Measurements from ENCODE around the gene CADPS.

CADPS gene

DNA sequence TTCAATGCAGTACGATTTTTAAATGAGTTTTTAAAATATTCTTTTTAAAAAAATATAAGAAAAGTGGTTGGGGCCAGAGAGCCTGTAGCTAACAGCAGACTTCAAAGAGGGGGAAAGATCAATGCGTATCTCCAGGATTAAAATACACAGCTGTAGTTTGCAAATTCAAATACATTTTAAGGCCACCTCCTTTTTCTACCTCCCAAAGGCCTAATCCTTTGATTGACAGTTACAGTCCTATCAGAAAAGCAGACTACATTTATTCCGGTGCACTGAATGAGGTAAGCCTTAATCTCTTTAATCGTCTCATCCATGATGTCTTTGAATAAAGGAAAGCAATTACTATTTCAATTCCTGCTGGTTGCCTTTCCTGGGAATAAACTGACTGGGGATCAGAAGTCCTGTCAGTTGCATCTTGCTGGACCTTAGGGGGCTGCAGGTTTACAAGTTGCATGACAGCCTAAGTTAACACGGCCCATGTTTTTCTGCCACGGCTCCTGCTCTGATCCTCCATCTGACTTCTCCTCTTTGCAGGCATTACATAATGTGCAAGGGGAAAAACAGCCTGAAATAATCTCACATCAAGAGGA, 51.7 kb downstream of the CADPS start:
- H3K36me3 ChIP-seq: no peaks in the 10 kb centered on the region
- no peak for DNase-seq
- H3K4me1 ChIP-seq: peaks cover 10% of the 10 kb centered on the region
- H3K9me3 ChIP-seq: no peaks in the 10 kb centered on the region
- TF ChIP-seq, protein P1, sequence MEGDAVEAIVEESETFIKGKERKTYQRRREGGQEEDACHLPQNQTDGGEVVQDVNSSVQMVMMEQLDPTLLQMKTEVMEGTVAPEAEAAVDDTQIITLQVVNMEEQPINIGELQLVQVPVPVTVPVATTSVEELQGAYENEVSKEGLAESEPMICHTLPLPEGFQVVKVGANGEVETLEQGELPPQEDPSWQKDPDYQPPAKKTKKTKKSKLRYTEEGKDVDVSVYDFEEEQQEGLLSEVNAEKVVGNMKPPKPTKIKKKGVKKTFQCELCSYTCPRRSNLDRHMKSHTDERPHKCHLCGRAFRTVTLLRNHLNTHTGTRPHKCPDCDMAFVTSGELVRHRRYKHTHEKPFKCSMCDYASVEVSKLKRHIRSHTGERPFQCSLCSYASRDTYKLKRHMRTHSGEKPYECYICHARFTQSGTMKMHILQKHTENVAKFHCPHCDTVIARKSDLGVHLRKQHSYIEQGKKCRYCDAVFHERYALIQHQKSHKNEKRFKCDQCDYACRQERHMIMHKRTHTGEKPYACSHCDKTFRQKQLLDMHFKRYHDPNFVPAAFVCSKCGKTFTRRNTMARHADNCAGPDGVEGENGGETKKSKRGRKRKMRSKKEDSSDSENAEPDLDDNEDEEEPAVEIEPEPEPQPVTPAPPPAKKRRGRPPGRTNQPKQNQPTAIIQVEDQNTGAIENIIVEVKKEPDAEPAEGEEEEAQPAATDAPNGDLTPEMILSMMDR (IDR thresholded peaks at IDR 0.05; ENCODE audit: low read depth, low read length): no peak
- no peak overlapping the region for H3K4me3 ChIP-seq (ENCODE audit: low read depth, low read length)
- no peaks in the 10 kb centered on the region for H3K27me3 ChIP-seq

DNA sequence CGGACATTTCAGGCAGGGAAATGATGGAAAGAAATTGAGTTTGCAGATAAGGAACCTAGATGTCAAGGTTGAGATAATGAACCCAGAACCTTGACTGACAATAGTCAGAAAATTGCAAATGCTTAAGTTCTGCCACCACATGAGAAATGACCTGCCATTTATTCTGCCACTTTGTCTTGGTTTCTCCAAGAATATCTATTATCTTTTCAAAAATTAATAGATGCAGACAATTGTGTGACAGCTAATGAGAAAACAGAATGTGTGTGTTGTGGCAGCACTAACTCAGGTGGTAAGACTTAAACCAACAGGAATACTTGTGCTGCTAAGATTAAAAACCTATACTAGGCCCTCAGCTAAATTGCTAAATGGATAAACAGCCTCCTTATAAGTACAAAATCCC, 52.3 kb downstream of the CADPS start:
- DNase-seq: no peak
- Histone ChIP-seq H3K9me3 (no peaks in the 10 kb centered on the region), H3K27me3 (no peaks in the 10 kb centered on the region), H3K4me1 (peaks cover 3% of the 10 kb centered on the region), H3K36me3 (no peaks in the 10 kb centered on the region), H3K4me3 (ENCODE audit: low read depth, low read length) (no peak overlapping the region)
- TF ChIP-seq, protein P1 (IDR thresholded peaks at IDR 0.05; ENCODE audit: low read depth, low read length): no peak

GRCh38 chr3:62818347-62818746, 56.9 kb downstream of the CADPS start:
- TF ChIP-seq, protein P1 (IDR thresholded peaks at IDR 0.05; ENCODE audit: low read depth, low read length): no peak
- no peaks in the 10 kb centered on the region; the same call in 1 of the 2 replicates for H3K4me1 ChIP-seq
- H3K27me3 ChIP-seq: no peaks in the 10 kb centered on the region
- H3K4me3 ChIP-seq (ENCODE audit: low read depth, low read length): no peak overlapping the region
- DNase-seq: no peak
- no peaks in the 10 kb centered on the region for H3K36me3 ChIP-seq
- H3K9me3 ChIP-seq: no peaks in the 10 kb centered on the region

DNA sequence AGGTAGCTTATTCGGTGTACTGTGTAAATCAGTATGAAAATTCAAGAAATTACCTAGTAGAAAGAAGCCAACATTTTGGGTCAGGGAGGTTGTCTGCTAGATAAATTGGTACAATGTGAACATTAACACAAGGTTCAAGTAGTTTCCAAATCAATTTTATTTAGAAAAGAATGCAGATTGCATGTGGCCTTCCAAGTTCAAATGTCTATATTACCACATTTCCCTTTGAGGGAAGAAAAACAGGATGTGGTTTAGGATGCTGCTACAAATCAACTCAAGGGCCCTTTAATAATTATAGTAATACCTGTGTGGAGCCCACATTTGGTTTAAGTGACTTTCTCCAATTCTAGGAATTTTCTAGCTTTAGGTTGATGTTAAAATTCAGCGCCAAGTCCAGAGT, 57.5 kb downstream of the CADPS start:
- H3K36me3 ChIP-seq: no peaks in the 10 kb centered on the region
- TF ChIP-seq, protein P1 (IDR thresholded peaks at IDR 0.05; ENCODE audit: low read depth, low read length): no peak

DNA sequence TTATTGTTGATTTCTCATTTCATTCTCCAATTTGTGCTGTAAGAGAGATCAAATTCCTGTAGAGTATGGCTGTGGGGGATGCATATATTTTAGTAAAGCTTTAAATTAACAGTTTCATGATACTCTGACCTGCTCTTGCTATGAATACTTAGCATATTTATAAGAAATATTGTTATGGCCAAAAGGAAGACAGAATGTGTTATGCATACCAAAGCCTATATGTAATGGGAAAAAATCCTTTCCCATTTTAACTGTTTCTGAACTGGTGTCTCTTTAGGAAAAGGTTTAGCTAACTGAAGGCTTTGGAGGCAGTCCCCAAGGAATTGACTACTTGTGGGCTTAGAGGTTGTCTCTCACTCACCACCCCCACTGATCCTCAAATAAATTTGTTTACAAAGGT, 59.2 kb downstream of the CADPS start:
- Histone ChIP-seq H3K27me3 (no peaks in the 10 kb centered on the region), H3K4me3 (ENCODE audit: low read depth, low read length) (no peak overlapping the region), H3K36me3 (no peaks in the 10 kb centered on the region), H3K9me3 (no peaks in the 10 kb centered on the region), H3K4me1 (no peaks in the 10 kb centered on the region; the same call in 1 of the 2 replicates)
- TF ChIP-seq, protein P1 (IDR thresholded peaks at IDR 0.05; ENCODE audit: low read depth, low read length): no peak
- DNase-seq: no peak

More for the DNA sequence above, 57.5 kb downstream of the CADPS start:
- Histone ChIP-seq H3K4me3 (ENCODE audit: low read depth, low read length) (no peak overlapping the region), H3K27me3 (no peaks in the 10 kb centered on the region), H3K4me1 (no peaks in the 10 kb centered on the region; the same call in 1 of the 2 replicates), H3K9me3 (no peaks in the 10 kb centered on the region)
- DNase-seq: no peak

- Histone ChIP-seq H3K9me3 (no peaks in the 10 kb centered on the region), H3K36me3 (no peaks in the 10 kb centered on the region), H3K27me3 (no peaks in the 10 kb centered on the region), H3K4me3 (ENCODE audit: low read depth, low read length) (no peak overlapping the region), H3K4me1 (no peaks in the 10 kb centered on the region; the same call in 1 of the 2 replicates)
- DNase-seq: no peak
- TF ChIP-seq, protein P1 (IDR thresholded peaks at IDR 0.05; ENCODE audit: low read depth, low read length): no peak
Observed at GRCh38 chr3:62812631-62813030, 62.6 kb downstream of the CADPS start.

Data from BE2C (cell line).